ENCODE results near the gene PFN3.

The PFN3 gene, protein sequence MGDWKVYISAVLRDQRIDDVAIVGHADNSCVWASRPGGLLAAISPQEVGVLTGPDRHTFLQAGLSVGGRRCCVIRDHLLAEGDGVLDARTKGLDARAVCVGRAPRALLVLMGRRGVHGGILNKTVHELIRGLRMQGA

DNA sequence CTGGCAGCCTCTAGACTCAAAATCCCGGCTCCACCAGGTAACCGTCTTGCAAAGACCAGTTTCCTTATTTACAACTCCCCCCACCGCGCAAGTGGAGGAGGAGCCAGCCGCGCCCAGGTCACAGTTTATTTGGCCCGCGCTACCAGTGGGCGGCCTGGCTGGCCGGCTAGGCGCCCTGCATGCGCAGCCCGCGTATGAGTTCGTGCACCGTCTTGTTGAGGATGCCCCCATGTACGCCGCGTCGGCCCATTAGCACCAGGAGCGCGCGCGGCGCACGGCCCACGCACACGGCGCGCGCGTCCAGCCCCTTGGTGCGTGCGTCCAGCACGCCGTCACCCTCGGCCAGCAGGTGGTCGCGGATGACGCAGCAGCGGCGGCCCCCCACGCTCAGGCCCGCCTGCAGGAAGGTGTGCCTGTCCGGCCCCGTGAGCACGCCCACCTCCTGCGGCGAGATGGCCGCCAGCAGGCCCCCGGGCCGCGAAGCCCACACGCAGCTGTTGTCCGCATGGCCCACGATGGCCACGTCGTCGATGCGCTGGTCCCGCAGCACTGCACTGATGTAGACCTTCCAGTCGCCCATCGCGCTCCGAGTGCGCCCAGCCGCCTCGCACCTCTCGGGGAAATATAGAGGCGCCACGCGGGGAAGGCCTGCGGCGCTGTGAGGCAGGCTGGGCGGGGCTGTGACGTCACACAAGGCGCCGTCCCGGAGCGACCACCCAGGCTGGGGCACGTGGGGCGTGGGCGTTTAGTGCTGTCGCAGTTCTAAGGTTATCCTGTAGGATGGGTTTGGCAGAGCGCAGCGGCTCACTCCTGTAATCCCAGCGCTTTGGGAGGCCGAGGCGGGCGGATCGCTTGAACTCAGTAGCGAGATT, at the start of gene PFN3:
TSS of gene PFN3 (minus strand) at position 665 of the 872 bp plus-strand sequence. CDS start at position 580, 85 bp downstream.
- DNase-seq = no peak

- DNase-seq = no peak
Measured at GRCh38 chr5:177449140-177450061, 48.9 kb upstream of the PFN3 start.

DNA sequence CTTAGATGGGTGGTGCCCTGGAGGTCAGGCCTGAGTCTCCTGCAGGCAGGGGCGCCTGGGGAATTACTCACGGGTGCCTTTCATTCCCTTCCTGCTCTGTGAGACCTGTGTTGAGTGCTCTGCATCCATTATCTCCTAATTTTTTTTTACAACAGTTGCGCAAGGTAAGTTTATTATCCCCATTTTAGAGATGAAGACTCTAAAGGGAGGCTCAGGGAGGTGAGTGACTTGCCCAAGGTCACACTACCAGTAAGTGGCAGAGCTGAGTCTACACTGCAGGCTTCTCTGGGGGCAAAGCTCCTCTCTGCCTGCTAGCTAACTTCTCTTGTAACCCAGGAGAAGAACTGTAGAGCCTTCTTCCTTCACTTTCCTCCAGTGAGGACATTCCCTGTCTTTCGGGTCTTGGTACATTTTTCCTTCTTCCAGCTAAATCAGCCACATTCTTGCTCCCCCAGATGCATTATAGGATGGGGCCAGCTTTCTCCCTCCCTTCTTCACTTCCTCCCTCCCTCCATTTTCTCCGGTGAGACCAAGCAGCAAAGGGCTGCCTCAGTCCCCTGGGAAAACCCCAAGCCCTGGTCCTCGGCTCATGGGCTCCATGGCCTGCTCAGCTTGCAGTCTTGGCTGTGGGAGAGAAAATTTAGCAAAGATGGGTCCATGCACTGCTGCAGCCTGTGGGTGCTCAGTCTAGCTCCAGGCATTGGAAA, 47.9 kb upstream of the PFN3 start:
- no peak for DNase-seq

DNA sequence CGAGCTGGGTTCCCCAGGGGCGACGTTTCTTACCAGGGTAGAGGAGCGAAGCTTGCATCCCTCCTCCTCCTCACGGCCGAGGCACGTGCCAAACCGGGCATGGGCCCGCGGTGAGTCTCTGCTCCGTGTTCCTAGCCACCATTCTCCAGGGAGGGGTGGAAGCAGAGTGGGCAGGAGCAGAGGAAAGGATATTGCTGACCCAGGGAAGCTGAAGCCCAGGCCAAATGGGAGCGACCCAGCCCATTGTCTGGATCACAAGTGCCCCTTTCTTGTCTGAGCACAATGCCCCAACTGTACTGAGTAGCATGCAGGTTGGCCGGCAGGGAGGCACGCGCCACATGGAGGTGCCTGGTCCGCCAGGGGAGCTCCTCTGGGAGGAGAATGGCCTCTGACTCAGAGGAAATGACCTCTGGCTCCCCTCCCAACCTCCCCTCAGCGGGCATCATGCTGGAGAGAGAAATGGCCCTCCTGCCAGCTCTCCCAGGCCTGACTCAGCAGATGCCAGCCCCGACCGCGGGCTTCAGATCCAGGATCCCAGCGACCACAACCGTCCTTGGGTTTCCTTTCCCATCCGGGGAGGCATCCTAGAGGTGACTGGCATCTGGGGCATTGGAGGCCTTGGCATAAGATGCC, 47.3 kb upstream of the PFN3 start:
- DNase-seq = no peak

DNA sequence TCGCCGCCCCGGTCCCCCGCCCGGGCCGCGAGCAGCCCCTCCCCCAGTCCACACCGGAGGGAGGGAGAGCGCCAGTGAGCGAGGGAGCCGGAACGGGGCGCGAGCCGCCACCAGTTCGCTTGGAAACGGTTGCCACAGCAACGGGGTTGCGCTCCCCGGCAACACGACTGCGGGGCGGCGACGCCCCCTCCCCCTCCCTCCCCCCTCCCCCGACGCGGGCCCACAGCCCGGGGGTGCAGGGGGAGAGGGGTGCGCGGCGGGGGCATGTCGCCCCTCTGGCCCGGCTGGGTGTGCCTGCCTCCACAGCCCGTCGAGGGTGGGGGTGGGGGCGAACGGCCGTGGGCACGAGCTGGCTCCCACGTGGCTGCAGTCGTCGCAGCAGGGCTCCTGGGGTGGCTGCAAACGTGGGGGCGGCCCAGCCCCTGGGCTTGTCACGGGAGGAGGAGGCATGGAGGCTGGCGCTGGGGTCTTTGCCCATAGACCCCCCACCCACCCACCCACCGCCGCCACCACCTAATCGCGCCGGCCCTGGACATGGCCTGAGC, 46.7 kb upstream of the PFN3 start:
- peak; percentile 33 for DNase-seq

DNA sequence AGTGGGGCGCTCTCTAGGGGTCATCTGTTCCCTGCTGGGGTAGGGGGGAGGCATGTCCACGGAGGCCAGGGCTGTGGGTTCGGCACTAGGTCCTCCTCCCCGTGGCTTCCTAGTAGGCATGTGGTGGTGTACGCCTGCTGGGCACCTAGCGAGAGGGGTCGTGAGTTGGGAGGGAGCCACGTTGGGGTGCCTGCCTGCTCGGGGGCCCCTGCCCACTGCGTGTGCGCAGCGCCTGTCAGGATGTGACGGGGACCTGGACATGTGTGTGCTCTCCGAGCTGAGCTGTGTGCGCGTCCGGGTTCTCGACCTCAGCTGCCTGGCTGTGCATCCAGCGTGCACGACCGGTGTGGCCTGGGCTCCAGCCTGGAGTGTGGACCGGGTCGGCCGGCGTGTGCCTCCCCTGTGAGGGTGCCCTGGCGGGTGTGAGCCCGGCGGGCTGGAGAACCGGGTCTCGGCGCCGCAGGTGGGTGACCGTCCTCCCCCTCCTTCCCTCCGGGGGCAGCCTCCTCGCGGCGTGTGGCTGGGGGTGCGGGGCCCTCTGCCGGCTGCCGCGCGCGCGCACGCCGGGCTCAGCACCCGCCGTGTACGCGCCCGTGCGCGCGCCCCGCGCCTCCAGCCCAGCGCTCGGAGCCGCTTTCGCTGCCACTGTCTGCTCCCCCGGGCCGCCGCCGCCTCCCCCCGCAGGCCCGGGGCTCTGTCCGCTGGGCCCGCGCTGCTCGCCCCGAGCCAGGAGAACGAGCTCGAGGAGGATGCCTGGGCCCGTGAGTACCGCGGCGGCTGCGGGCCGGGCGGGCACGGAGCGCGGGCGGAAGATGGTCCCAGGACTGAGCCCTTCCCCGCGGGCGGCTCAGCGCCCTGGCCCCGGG, 46.0 kb upstream of the PFN3 start, which contains the start of gene PRR7:
TSS of gene PRR7 (plus strand) at position 615 of the 866 bp plus-strand sequence. CDS start 8,254 bp downstream, outside the sequence.
- DNase-seq = peak; percentile 17

DNA sequence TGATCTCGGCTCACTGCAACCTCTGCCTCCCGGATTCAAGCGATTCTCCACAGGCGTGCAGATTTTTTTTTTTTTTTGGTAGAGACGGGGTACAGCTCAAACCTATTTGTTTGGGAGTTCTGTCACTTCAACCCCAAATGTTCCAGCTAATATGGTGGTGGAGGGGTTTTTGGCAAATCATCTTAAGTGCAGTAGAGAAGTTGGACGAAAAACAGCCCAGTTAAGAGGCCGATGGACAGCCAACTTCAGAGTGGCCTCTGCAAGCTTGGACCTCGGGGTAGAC, 45.4 kb upstream of the PFN3 start:
- no peak for DNase-seq

DNA sequence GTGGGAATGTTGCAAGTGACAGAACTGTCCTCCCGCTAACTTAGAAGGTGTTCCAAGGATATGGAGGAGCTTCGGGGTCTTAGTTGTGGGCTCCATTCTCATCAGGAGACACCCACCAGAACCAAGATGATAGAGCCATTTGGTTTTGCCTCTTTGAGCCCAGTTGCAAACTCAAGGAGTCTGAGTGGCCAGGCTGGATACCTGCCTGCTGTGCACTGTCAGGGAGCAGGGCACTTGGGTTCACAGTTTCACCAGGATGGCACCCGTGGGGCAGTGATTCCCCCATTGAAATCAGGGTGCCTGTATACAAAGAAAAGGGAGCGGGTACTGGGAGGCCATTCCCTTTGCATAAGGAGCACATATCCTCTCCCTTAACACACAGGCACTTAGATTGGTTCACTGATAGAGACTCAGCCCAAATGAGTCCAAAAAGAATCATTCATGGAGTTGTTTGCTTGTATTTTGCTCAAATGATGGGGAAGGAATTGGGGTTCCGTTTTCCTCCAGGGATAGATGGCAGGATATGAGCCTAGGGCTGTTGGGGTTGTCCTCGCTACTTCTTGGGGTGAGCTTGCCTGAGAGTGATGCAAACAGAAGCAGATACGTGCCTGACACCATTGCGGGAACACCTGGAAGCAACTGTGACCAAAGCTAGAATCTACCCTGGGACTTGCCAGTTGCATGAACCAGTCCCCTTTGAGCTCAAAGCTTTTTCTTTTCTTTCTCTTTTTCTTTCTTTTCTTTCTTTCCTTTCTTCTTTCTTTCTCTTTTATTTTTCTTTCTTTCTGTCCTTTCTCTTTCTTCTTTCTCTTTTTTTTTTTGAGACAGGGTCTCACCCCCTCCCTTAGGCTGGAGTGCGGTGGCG, 44.8 kb upstream of the PFN3 start:
- no peak for DNase-seq

- DNase-seq = no peak
Measured at GRCh38 chr5:177444106-177445051, 43.9 kb upstream of the PFN3 start.

GRCh38 chr5:177443144-177443983, 42.9 kb upstream of the PFN3 start:
- no peak for DNase-seq

- DNase-seq = no peak
Measured at GRCh38 chr5:177442066-177442826, 41.8 kb upstream of the PFN3 start.

GRCh38 chr5:177440990-177441780, 40.7 kb upstream of the PFN3 start:
- DNase-seq = no peak

GRCh38 chr5:177440211-177440989, 39.9 kb upstream of the PFN3 start:
- no peak for DNase-seq

- no peak for DNase-seq
Measured at GRCh38 chr5:177439518-177440053, 39.1 kb upstream of the PFN3 start.

- DNase-seq = no peak
Measured at GRCh38 chr5:177438468-177438867, 38.0 kb upstream of the PFN3 start.
